Tibial artery (tissue), 4 donors: ENCODE results near the gene P3H4.

Source experiments
- DNase-seq, 2 donors: peaks; one replicate each; pipeline ENCODE4 v3.0.0-alpha.2; 2019
- H3K27ac ChIP-seq, 2 donors: fragments of 200-600 bp; sonication (generic) in 1 of 2; 1 replicate in 1 of 2; 2 replicates in 1 of 2; pipeline ENCODE4 v1.5.1; 2018 to 2019; ENCODE audit warnings: mild to moderate bottlenecking in 1 of 2
- H3K27me3 ChIP-seq, 2 donors: fragments of 200-600 bp; sonication (generic) in 1 of 2; one replicate each; pipeline versions ENCODE4 v1.5.1 to v1.6.0; 2016 to 2019
- H3K36me3 ChIP-seq, 3 donors: fragments of 200-600 bp; sonication (generic) in 2 of 3; one replicate each; pipeline ENCODE4 v1.5.1; 2016 to 2019; ENCODE audit warnings: mild to moderate bottlenecking in 2 of 3
- H3K4me1 ChIP-seq, 4 donors: fragments of 200-600 bp; sonication (generic) in 2 of 4; 1 replicate in 3 of 4; 2 replicates in 1 of 4; pipeline ENCODE4 v1.5.1; 2016 to 2019
- H3K4me3 ChIP-seq, 2 donors: fragments of 200-600 bp; sonication (generic) in 1 of 2; 1 replicate in 1 of 2; 2 replicates in 1 of 2; pipeline ENCODE4 v1.5.1; 2018 to 2019; ENCODE audit warnings: mild to moderate bottlenecking in 2 of 2
- H3K9me3 ChIP-seq, 3 donors: fragments of 200-600 bp; sonication (generic) in 1 of 3; one replicate each; pipeline ENCODE4 v1.5.1; 2016 to 2019
- intact Hi-C: fragments of 100-400 bp; cut with DNase I; formaldehyde crosslinking; loops from one replicate; pipeline ENCODE4 v1.15.0; 2023; ENCODE audit warnings: low total_unique reads
- TF ChIP-seq, protein P1 (sequence below), 2 experiments: fragments of 200-600 bp in 1 of 2; fragments of 450-650 bp in 1 of 2; IDR thresholded peaks; one replicate each; pipeline ENCODE4 v1.5.1; 2017 to 2019; ENCODE audit warnings: antibody characterized with exemption in 2 of 2, mild to moderate bottlenecking in 1 of 2, moderate library complexity in 1 of 2

Gene P3H4

DNA sequence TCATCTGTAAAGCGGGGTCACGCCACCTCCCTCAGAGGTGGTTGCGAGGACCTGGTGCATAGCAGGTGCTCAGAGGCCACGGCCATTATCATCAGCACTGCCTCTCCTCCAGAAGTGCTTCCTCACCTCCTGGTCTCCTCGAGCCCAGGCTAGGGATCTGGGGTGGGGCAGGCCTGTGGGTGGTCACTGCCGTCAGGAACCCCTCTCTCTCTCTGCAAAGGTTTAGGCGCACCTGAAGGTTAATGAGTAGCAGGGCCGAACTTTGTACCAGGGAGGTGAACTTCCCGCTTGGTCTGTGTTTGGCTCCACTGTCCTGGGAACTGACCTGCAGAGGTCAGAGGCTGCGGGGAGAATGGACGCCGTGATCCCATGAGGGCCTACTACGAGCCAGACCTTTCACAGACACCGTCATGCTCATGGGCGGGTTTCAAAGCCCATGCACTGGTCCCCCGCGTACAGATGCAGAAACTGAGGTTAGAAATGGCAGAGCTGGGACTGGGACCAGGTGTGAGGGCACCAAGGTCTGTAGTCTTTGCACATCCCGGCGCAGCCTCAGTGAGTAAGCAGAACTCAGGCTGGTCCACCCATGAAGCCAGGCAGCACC, 39.1 kb downstream of the P3H4 start:
- H3K4me1 ChIP-seq: peaks cover 0 to 59% (median 12%) of the 10 kb centered on the region in 4 donors
- H3K27ac ChIP-seq: no peak overlapping the region
- DNase-seq: no peak

GRCh38 chr17:41772218-41772585, 39.5 kb downstream of the P3H4 start:
- Histone ChIP-seq H3K4me3 (no peak overlapping the region), H3K27me3 (no peaks in the 10 kb centered on the region), H3K9me3 (no peaks in the 10 kb centered on the region), H3K27ac (no peak overlapping the region), H3K36me3 (peaks cover 0 to 59% (median 36%) of the 10 kb centered on the region in 3 donors), H3K4me1 (peaks cover 0 to 54% (median 7%) of the 10 kb centered on the region in 4 donors)
- intact Hi-C loops: no loop called here
- TF ChIP-seq, protein P1, sequence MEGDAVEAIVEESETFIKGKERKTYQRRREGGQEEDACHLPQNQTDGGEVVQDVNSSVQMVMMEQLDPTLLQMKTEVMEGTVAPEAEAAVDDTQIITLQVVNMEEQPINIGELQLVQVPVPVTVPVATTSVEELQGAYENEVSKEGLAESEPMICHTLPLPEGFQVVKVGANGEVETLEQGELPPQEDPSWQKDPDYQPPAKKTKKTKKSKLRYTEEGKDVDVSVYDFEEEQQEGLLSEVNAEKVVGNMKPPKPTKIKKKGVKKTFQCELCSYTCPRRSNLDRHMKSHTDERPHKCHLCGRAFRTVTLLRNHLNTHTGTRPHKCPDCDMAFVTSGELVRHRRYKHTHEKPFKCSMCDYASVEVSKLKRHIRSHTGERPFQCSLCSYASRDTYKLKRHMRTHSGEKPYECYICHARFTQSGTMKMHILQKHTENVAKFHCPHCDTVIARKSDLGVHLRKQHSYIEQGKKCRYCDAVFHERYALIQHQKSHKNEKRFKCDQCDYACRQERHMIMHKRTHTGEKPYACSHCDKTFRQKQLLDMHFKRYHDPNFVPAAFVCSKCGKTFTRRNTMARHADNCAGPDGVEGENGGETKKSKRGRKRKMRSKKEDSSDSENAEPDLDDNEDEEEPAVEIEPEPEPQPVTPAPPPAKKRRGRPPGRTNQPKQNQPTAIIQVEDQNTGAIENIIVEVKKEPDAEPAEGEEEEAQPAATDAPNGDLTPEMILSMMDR (IDR thresholded peaks at IDR 0.05): no peak
- no peak for DNase-seq

More for the DNA sequence above, 39.1 kb downstream of the P3H4 start:
- H3K36me3 ChIP-seq: peaks cover 0 to 55% (median 31%) of the 10 kb centered on the region in 3 donors
- TF ChIP-seq, protein P1 (IDR thresholded peaks at IDR 0.05): no peak
- no peaks in the 10 kb centered on the region for H3K9me3 ChIP-seq
- no peaks in the 10 kb centered on the region for H3K27me3 ChIP-seq
- intact Hi-C loops: no loop called here
- no peak overlapping the region for H3K4me3 ChIP-seq

DNA sequence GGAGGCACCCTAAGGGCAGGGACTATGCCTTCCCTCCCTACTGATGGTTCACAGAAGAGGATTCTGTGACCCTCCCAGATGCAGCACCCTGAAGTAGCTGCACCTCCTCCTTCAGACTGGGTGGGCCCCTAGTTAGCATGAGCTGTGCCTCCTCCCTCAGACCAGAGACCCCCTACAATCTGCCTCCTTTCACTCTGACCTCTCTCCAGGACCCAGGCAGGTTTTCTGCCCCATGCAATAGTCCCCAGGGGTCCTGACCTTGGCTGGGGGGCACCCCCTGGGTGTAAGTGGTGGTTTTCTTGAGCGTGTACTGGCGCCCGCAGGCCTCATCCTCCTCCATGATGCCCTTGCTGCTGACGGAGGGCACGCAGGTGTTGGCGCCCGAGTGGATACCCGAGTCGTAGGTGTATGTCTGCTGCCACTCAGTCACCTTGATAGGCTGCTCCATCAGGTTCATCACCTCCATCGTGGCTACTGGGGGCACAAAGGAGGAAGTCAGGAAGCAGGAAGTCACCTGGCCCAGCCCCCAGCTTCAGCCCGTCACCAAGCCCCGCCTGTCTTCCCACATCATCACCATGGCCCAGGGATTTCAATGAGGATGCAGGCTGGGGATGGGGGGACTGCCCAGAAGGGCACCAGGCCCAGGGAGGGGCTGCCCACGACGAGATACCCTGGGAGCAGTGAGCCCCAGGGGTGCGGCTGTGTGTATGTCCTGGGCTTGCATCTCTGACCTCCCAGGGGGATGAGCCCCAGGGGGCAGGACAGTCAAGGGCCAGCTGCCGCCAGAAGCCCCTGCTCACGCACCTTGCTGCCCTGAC, 40.2 kb downstream of the P3H4 start:
- Histone ChIP-seq H3K4me1 (peaks cover 0 to 48% (median 2%) of the 10 kb centered on the region in 4 donors), H3K4me3 (no peak overlapping the region), H3K9me3 (no peaks in the 10 kb centered on the region), H3K27me3 (no peaks in the 10 kb centered on the region), H3K36me3 (peaks cover 0 to 61% (median 38%) of the 10 kb centered on the region in 3 donors), H3K27ac (no peak overlapping the region)
- intact Hi-C loops: no loop called here
- no peak for DNase-seq
- TF ChIP-seq, protein P1 (IDR thresholded peaks at IDR 0.05): no peak

DNA sequence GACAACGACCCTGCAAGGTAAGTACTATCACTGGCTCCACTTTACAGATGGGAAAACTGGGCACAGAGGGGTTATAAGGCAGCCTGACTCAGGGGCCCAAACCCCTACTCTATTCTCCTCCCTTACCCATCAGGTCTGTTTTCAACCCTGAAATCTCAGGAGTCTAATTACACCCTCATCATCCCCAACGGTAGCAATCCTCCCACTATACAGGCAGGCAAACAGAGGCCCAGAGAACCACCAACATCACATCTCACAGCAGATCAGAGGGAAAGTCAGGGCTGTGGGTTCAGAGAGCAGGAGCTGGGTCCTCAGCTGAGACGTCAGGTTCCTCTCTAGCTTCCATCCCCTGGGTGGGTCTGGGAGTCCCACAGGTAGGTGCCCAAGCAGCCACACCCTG, 41.8 kb downstream of the P3H4 start:
- DNase-seq: no peak
- no peaks in the 10 kb centered on the region for H3K9me3 ChIP-seq
- H3K4me3 ChIP-seq: no peak overlapping the region
- TF ChIP-seq, protein P1 (IDR thresholded peaks at IDR 0.05): no peak
- H3K27ac ChIP-seq: no peak overlapping the region
- intact Hi-C loops: no loop called here
- peaks cover 0 to 75% (median 49%) of the 10 kb centered on the region in 3 donors for H3K36me3 ChIP-seq
- H3K4me1 ChIP-seq: peaks cover 0 to 32% (median 2%) of the 10 kb centered on the region in 4 donors
- H3K27me3 ChIP-seq: no peaks in the 10 kb centered on the region

DNA sequence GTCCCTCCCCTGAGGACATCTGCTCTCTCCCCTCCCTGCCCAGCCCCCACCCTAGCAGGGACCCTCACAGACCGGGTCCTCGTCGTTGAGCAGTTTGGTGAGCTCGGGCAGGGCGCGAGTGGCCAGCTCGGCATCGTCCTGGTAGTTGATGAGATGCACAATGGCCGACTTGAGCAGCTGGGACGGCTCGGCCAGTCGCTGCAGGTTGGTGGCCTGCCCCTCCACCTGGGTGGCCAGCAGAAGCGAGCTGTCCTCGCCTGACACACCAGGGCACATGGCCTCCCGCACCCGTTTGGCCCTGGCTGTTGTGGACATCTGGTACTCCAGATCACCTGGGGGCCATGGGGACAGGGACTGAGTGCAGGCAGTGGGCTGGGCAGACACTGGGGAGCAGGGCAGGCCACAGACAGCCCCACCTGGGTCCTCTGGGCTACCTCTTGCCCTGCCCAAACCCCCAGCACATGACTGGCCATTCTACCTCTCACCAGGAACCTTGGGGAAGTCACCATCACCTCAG, 42.3 kb downstream of the P3H4 start:
- Histone ChIP-seq H3K36me3 (peaks cover 0 to 81% (median 55%) of the 10 kb centered on the region in 3 donors), H3K27me3 (no peaks in the 10 kb centered on the region), H3K9me3 (no peaks in the 10 kb centered on the region), H3K4me1 (peaks cover 0 to 27% (median 2%) of the 10 kb centered on the region in 4 donors), H3K4me3 (no peak overlapping the region), H3K27ac (no peak overlapping the region)
- TF ChIP-seq, protein P1 (IDR thresholded peaks at IDR 0.05): no peak
- no peak for DNase-seq
- intact Hi-C loops: no loop called here
